Mammary epithelial cell (primary cell): ENCODE measurements around the gene XRCC5.

Source experiments
- CTCF ChIP-seq, 2 donors: IDR thresholded peaks in 1 of 2; conservative IDR thresholded peaks in 1 of 2; 2 replicates each; pipeline ENCODE4 v1.5.1; 2011 to 2012; ENCODE audit warnings: inconsistent platforms in 2 of 2, low read length in 2 of 2, mild to moderate bottlenecking in 2 of 2, control low read depth in 1 of 2, low read depth in 1 of 2; ENCODE audit not compliant: insufficient read depth in 1 of 2; ENCODE audit errors: extremely low read depth in 1 of 2
- EZH2 ChIP-seq: IDR thresholded peaks from 2 replicates; pipeline ENCODE4 v1.6.1; 2012; ENCODE audit warnings: low read length, inconsistent platforms, borderline replicate concordance

- TF ChIP-seq CTCF (conservative IDR thresholded peaks at IDR 0.05 in 1 of 2, IDR thresholded peaks at IDR 0.05 in 1 of 2; ENCODE audit: extremely low read depth in 1 of 2, insufficient read depth in 1 of 2, low read depth in 1 of 2, low read length in 2 of 2) (no peak), EZH2 (no peak)
Observed at GRCh38 chr2:216155954-216156353, 46.8 kb downstream of the XRCC5 start.
